Measurements from ENCODE around the gene ANKRD16. TPM values are rescaled to one million over a fixed set of nuclear protein-coding genes. Genes with fewer than 3 reads are reported as not detected.

The ANKRD16 gene
- total RNA-seq, 1 experiment from 2014 or later: 12.2 TPM

GRCh38 chr10:5930272-5930671 is 40.6 kb upstream of the ANKRD16 start (continued):
- TF ChIP-seq ZMAT4 (CRISPR knock-in tag; IDR thresholded peaks at IDR 0.05) (no peak), CREM (CRISPR knock-in tag; IDR thresholded peaks at IDR 0.05) (no peak)

GRCh38 chr10:5929442-5929841 is 39.7 kb upstream of the ANKRD16 start:
- H3K27ac Mint-ChIP-seq: no peak overlapping the region
- peaks cover 69% of the 10 kb centered on the region for H3K36me3 Mint-ChIP-seq

More at GRCh38 chr10:5929442-5929841, 39.7 kb upstream of the ANKRD16 start:
- CTCF ChIA-PET: no interaction called here
- Mint-ChIP-seq H3K4me3 (no peak overlapping the region), H3K27me3 (ENCODE audit: low read depth) (no peaks in the 10 kb centered on the region), H3K9me3 (no peaks in the 10 kb centered on the region), H3K4me1 (no peaks in the 10 kb centered on the region)
- ATAC-seq (no peak), DNase-seq (ENCODE audit: low spot score) (no peak)
- POLR2A ChIA-PET: no interaction called here
- TF ChIP-seq ZNF532 (CRISPR knock-in tag; IDR thresholded peaks at IDR 0.05; ENCODE audit: borderline replicate concordance): no peak
- no peak for TF ChIP-seq USF1 (CRISPR knock-in tag; IDR thresholded peaks at IDR 0.05)
- TF ChIP-seq ZNF416 (CRISPR knock-in tag; IDR thresholded peaks at IDR 0.05): no peak
- TF ChIP-seq E2F4 (CRISPR knock-in tag; IDR thresholded peaks at IDR 0.05; ENCODE audit: borderline replicate concordance, low read depth): no peak
- no peak for TF ChIP-seq ZBTB21 (CRISPR knock-in tag; IDR thresholded peaks at IDR 0.05; ENCODE audit: borderline replicate concordance)
- TF ChIP-seq ZNF232 (CRISPR knock-in tag; IDR thresholded peaks at IDR 0.05): no peak
- no peak for TF ChIP-seq ELF4 (CRISPR knock-in tag; IDR thresholded peaks at IDR 0.05; ENCODE audit: low read depth)
- TF ChIP-seq ZBTB43 (CRISPR knock-in tag; IDR thresholded peaks at IDR 0.05): no peak
- no peak for TF ChIP-seq PRDM15 (CRISPR knock-in tag; IDR thresholded peaks at IDR 0.05)
- TF ChIP-seq PREB (CRISPR knock-in tag; IDR thresholded peaks at IDR 0.05; ENCODE audit: borderline replicate concordance): no peak

Data from WTC11 (cell line).